GM23248 (cell line): Measurements from ENCODE around the gene BMAL1.

Experiments
- EZH2 ChIP-seq: fragments of 200-600 bp; sonication (generic); IDR thresholded peaks from 2 replicates; pipeline ENCODE4 v1.6.1; 2018; ENCODE audit warnings: antibody characterized with exemption, mild to moderate bottlenecking; ENCODE audit not compliant: insufficient read depth, poor library complexity, severe bottlenecking
- EZH2phosphoT487 ChIP-seq: fragments of 200-600 bp; sonication (generic); IDR thresholded peaks from 2 replicates; pipeline ENCODE4 v1.6.1; 2018; ENCODE audit warnings: antibody characterized with exemption, moderate library complexity, mild to moderate bottlenecking, low read depth; ENCODE audit not compliant: insufficient read depth

- TF ChIP-seq EZH2: no peak
- no peak for TF ChIP-seq EZH2phosphoT487
Measured at GRCh38 chr11:13415201-13415600, 137.6 kb downstream of the BMAL1 start.
